CD4-positive, alpha-beta T cell (primary cell): Measurements from ENCODE around the gene MYO15B. TPM values are rescaled to one million over a fixed set of nuclear protein-coding genes. Genes with fewer than 3 reads are reported as not detected.

ENCODE experiments used
- ATAC-seq: fragments of 200-7000 bp; cut with Tn5 transposase; one replicate; pipeline ENCODE4 v1.10.0; 2022; ENCODE audit warnings: mild to moderate bottlenecking; ENCODE audit not compliant: poor library complexity
- CTCF ChIA-PET: fragments of 350-600 bp; sonication (Branson Sonifier 250); formaldehyde crosslinking; loops from one replicate; lab custom pipeline; 2021; ENCODE audit warnings: antibody characterized with exemption, inconsistent platforms; lab: Charles Lee
- POLR2A ChIA-PET: fragments of 350-600 bp; sonication (Branson Sonifier 250); formaldehyde crosslinking; loops from one replicate; lab custom pipeline; 2021; ENCODE audit warnings: antibody characterized with exemption, inconsistent platforms; lab: Charles Lee
- DNase-seq, 14 experiments: peaks; one replicate each; pipeline ENCODE4 v3.0.0-alpha.2; 2013 to 2020; ENCODE audit warnings: mixed read lengths in 2 of 14
- H3K27ac ChIP-seq, 2 donors: one replicate each; pipeline versions ENCODE4 v1.5.1 to v1.7.0; 2013; ENCODE audit warnings: low read length in 2 of 2, low read depth in 1 of 2, mild to moderate bottlenecking in 1 of 2
- H3K27me3 ChIP-seq, 2 experiments: 1 replicate in 1 of 2; 2 replicates in 1 of 2; pipeline versions ENCODE4 v1.6.1 to v1.7.0; 2013; ENCODE audit warnings: low read length in 2 of 2, control low read depth in 1 of 2, mild to moderate bottlenecking in 1 of 2, moderate library complexity in 1 of 2; ENCODE audit not compliant: insufficient read depth in 2 of 2, control insufficient read depth in 1 of 2
- H3K36me3 ChIP-seq: one replicate; pipeline ENCODE4 v1.6.1; 2013; ENCODE audit warnings: low read length, control low read depth; ENCODE audit not compliant: insufficient read depth
- H3K4me1 ChIP-seq: one replicate; pipeline ENCODE4 v1.6.1; 2013; ENCODE audit warnings: low read length, control low read depth; ENCODE audit not compliant: insufficient read depth
- H3K4me3 ChIP-seq: one replicate; pipeline ENCODE4 v1.5.1; 2013; ENCODE audit warnings: mild to moderate bottlenecking, low read length, moderate library complexity
- H3K9me3 ChIP-seq, 2 experiments: 1 replicate in 1 of 2; 2 replicates in 1 of 2; pipeline versions ENCODE4 v1.6.1 to v1.7.0; 2013; ENCODE audit warnings: low read length in 2 of 2, mild to moderate bottlenecking in 2 of 2, control low read depth in 1 of 2, moderate library complexity in 1 of 2; ENCODE audit not compliant: control insufficient read depth in 1 of 2, insufficient read depth in 1 of 2
- H3K27ac Mint-ChIP-seq: one replicate; pipeline ENCODE4 v1.8.0; 2020; ENCODE audit warnings: mixed read lengths
- H3K27me3 Mint-ChIP-seq: one replicate; pipeline ENCODE4 v1.8.0; 2021; ENCODE audit warnings: mixed read lengths
- H3K36me3 Mint-ChIP-seq: one replicate; pipeline ENCODE4 v1.8.0; 2021; ENCODE audit warnings: low read depth, mixed read lengths
- H3K4me1 Mint-ChIP-seq: one replicate; pipeline ENCODE4 v1.8.0; 2021; ENCODE audit warnings: low read depth, mixed read lengths
- H3K4me3 Mint-ChIP-seq: one replicate; pipeline ENCODE4 v1.8.0; 2020; ENCODE audit warnings: mild to moderate bottlenecking, mixed read lengths
- H3K9me3 Mint-ChIP-seq: one replicate; pipeline ENCODE4 v1.8.0; 2020; ENCODE audit warnings: mixed read lengths
- CTCF ChIP-seq: fragments of 200-600 bp; IDR thresholded peaks from one replicate; pipeline ENCODE4 v1.8.0; 2022; ENCODE audit warnings: antibody characterized with exemption, mild to moderate bottlenecking
- intact Hi-C, 2 experiments: fragments of 100-400 bp; cut with DNase I in 1 of 2; cut with micrococcal nuclease in 1 of 2; formaldehyde crosslinking; loops; one replicate each; pipeline versions ENCODE4 v1.15.1 to v1.9.0; 2023 to 2025; cut with DNase I, micrococcal nuclease
- total RNA-seq, 174 experiments: library from RNA in 2 of 174; stranded (reverse) in 2 of 174; gene quantifications; one replicate each; pipeline ENCODE4 v1.2.3 and lab custom pipeline; 2021 to 2026

Gene MYO15B
- total RNA-seq, 2 experiments from 2014 or later = 202 to 209 TPM

DNA sequence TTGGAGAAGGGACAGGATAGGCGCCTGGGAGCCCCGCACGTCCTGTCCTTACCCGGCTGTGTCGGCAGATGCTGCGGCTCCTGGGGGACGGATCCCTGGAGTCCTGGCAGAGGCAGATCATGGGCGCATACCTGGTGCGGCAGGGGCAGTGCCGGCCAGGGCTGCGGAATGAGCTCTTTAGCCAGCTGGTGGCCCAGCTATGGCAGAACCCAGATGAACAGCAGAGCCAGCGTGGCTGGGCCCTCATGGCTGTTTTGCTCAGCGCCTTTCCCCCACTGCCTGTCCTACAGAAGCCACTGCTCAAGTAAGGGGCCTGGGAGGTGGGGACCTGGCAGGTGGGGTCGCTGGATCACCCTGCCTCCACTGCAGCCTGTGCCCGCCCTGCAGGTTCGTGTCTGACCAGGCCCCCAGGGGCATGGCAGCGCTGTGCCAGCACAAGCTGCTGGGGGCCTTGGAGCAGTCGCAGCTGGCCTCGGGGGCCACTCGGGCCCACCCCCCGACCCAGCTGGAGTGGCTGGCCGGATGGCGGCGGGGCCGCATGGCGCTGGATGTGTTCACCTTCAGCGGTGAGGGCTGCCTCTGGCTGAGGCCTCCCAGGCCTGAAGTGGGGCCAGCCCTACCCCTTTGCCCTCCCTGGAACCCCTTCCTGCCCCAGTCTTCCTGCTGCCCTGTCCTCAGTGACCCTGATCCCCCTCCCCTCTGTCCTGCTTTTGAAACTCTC is 25.5 kb downstream of the MYO15B start:
- intact Hi-C loops = no loop called here
- Histone ChIP-seq H3K4me1 (no peaks in the 10 kb centered on the region), H3K27me3 (no peaks in the 10 kb centered on the region), H3K4me3 (no peak overlapping the region), H3K36me3 (no peaks in the 10 kb centered on the region), H3K9me3 (no peaks in the 10 kb centered on the region), H3K27ac (no peak overlapping the region)
- Mint-ChIP-seq H3K4me3 (no peak overlapping the region), H3K27ac (no peak overlapping the region), H3K4me1 (no peaks in the 10 kb centered on the region), H3K36me3 (no peaks in the 10 kb centered on the region), H3K9me3 (no peaks in the 10 kb centered on the region), H3K27me3 (no peaks in the 10 kb centered on the region)
- TF ChIP-seq CTCF = no peak
- CTCF ChIA-PET = no interaction called here
- POLR2A ChIA-PET = no interaction called here
- ATAC-seq = no peak
- DNase-seq = no peak

DNA sequence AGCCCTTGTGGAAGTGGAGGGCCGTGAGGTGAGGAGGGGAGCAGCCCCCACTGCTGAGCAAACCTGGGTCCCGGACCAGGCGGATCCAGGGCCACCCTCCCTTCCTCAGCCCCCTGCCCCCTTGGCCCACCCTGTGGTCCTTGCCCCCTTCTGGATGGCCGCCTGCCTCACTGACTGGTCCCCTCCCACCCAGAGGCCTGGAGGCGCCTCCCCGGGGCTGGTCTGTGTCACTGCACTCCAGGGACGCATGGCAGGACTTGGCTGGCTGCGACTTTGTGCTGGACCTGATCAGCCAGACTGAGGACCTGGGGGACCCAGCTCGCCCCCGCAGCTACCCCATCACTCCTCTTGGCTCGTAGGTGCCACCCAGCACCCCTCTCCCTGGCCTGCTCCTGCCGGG is 26.4 kb downstream of the MYO15B start:
- ChIA-PET CTCF (no interaction called here), POLR2A (no interaction called here)
- TF ChIP-seq CTCF = no peak
- H3K36me3 ChIP-seq = no peaks in the 10 kb centered on the region
- ATAC-seq (no peak), DNase-seq (no peak)
- no peaks in the 10 kb centered on the region for H3K4me1 Mint-ChIP-seq
- no peaks in the 10 kb centered on the region for H3K27me3 Mint-ChIP-seq
- H3K9me3 Mint-ChIP-seq = no peaks in the 10 kb centered on the region
- H3K27me3 ChIP-seq = no peaks in the 10 kb centered on the region
- no peak overlapping the region for H3K4me3 Mint-ChIP-seq
- no peaks in the 10 kb centered on the region for H3K9me3 ChIP-seq
- H3K36me3 Mint-ChIP-seq = no peaks in the 10 kb centered on the region
- no peak overlapping the region for H3K27ac ChIP-seq
- intact Hi-C loops = no loop called here
- H3K4me3 ChIP-seq = no peak overlapping the region
- H3K27ac Mint-ChIP-seq = no peak overlapping the region
- no peaks in the 10 kb centered on the region for H3K4me1 ChIP-seq

GRCh38 chr17:75614556-75615270 is 27.1 kb downstream of the MYO15B start:
- Histone ChIP-seq H3K4me1 (no peaks in the 10 kb centered on the region), H3K9me3 (no peaks in the 10 kb centered on the region), H3K27me3 (no peaks in the 10 kb centered on the region), H3K27ac (no peak overlapping the region), H3K36me3 (no peaks in the 10 kb centered on the region), H3K4me3 (no peak overlapping the region)
- H3K4me3 Mint-ChIP-seq = no peak overlapping the region
- DNase-seq (no peak), ATAC-seq (no peak)
- CTCF ChIA-PET = no interaction called here
- H3K36me3 Mint-ChIP-seq = no peaks in the 10 kb centered on the region
- POLR2A ChIA-PET = no interaction called here
- no peaks in the 10 kb centered on the region for H3K4me1 Mint-ChIP-seq
- H3K9me3 Mint-ChIP-seq = no peaks in the 10 kb centered on the region
- H3K27ac Mint-ChIP-seq = no peak overlapping the region
- intact Hi-C loops = no loop called here
- H3K27me3 Mint-ChIP-seq = no peaks in the 10 kb centered on the region
- no peak for TF ChIP-seq CTCF
